ENCODE results near the gene SEC14L5.

Gene SEC14L5

DNA sequence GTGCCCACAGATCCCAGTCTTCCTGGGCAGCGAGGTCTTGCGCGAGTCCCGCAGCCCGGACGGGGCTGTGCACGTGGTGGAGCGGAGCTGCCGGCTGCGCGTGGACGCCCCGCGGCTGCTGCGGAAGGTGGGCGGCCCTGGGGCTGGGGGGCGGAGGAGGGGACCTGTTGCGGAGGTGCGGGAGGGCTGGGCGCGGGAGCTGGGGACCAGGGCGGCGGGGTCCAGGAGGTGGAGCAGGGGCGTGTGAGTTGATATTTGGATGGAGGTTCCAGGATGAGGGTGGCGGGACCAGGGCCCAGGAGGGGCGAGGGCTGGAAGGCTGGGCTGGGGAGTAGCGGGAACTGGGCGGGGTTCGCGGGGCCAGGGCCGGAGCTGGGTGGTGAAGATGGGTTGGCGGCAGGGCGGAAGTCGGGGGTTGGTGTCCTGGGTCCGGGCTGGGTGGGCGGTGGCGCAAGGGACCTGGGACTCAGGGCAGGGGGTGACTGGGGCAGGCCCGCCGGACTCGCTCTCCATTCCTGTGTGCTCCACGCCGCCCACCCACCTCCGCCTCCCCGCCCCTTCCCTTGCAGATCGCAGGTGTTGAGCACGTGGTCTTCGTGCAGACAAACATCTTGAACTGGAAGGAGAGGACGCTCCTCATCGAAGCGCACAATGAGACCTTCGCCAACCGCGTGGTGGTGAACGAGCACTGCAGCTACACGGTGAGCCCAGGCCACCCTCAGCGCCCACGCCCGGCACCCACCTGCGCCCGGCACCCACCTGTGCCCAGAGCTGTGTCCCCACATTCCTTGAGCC is 29.6 kb downstream of the SEC14L5 start:
- H3K9ac ChIP-seq (ENCODE audit: low read length) = no peak overlapping the region
- no peak overlapping the region for H3K4me2 ChIP-seq (ENCODE audit: low read length)
- H3K36me3 ChIP-seq (replicated peaks; ENCODE audit: low read depth, low read length) = no peaks in the 10 kb centered on the region
- no peaks in the 10 kb centered on the region for H4K20me1 ChIP-seq (ENCODE audit: insufficient read depth, low read length)
- H3K79me2 ChIP-seq (ENCODE audit: low read length) = no peaks in the 10 kb centered on the region
- TF ChIP-seq EZH2phosphoT487 (IDR thresholded peaks at IDR 0.05; ENCODE audit: low read depth) = no peak
- TF ChIP-seq, protein P1, sequence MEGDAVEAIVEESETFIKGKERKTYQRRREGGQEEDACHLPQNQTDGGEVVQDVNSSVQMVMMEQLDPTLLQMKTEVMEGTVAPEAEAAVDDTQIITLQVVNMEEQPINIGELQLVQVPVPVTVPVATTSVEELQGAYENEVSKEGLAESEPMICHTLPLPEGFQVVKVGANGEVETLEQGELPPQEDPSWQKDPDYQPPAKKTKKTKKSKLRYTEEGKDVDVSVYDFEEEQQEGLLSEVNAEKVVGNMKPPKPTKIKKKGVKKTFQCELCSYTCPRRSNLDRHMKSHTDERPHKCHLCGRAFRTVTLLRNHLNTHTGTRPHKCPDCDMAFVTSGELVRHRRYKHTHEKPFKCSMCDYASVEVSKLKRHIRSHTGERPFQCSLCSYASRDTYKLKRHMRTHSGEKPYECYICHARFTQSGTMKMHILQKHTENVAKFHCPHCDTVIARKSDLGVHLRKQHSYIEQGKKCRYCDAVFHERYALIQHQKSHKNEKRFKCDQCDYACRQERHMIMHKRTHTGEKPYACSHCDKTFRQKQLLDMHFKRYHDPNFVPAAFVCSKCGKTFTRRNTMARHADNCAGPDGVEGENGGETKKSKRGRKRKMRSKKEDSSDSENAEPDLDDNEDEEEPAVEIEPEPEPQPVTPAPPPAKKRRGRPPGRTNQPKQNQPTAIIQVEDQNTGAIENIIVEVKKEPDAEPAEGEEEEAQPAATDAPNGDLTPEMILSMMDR (IDR thresholded peaks at IDR 0.05; ENCODE audit: low read depth, low read length) = no peak
- H3K4me3 ChIP-seq (ENCODE audit: low read length) = no peak overlapping the region
- no peak overlapping the region for H2AFZ ChIP-seq (ENCODE audit: low read depth, low read length)
- H3K27ac ChIP-seq (ENCODE audit: low read length) = no peak overlapping the region
- H3K9me3 ChIP-seq (ENCODE audit: insufficient read depth, low read length) = peaks cover 3% of the 10 kb centered on the region; the same call in 1 of the 2 replicates
- H3K4me1 ChIP-seq (ENCODE audit: low read length) = peaks cover 12% of the 10 kb centered on the region
- no peaks in the 10 kb centered on the region for H3K27me3 ChIP-seq (ENCODE audit: low read depth, low read length)

DNA sequence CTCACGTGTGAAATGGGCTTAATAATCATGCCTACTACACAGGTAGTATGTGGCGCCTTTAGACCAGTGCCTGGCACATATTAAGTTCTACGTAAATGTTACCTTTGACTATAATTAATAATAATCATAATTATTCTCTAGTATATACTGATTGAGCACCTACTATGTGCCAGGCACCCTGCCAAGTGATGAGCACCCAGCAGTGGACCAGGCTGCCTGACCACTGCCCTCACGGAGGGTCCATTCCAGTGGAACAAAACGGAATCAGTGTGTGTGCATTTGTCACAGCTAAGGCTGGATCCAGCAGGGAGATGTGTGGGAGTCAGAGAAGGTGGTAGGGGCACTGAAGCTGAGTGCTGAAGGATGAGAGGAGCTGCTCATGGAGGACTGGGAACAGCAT is 30.5 kb downstream of the SEC14L5 start:
- no peak overlapping the region for H3K9ac ChIP-seq (ENCODE audit: low read length)
- H3K27ac ChIP-seq (ENCODE audit: low read length) = no peak overlapping the region
- H3K4me3 ChIP-seq (ENCODE audit: low read length) = no peak overlapping the region
- H3K9me3 ChIP-seq (ENCODE audit: insufficient read depth, low read length) = peaks cover 3% of the 10 kb centered on the region; the same call in 1 of the 2 replicates
- no peak for TF ChIP-seq EZH2phosphoT487 (IDR thresholded peaks at IDR 0.05; ENCODE audit: low read depth)
- no peak overlapping the region for H3K4me2 ChIP-seq (ENCODE audit: low read length)
- H2AFZ ChIP-seq (ENCODE audit: low read depth, low read length) = no peak overlapping the region
- H3K27me3 ChIP-seq (ENCODE audit: low read depth, low read length) = no peaks in the 10 kb centered on the region
- no peaks in the 10 kb centered on the region for H4K20me1 ChIP-seq (ENCODE audit: insufficient read depth, low read length)
- no peaks in the 10 kb centered on the region for H3K79me2 ChIP-seq (ENCODE audit: low read length)
- H3K4me1 ChIP-seq (ENCODE audit: low read length) = peaks cover 12% of the 10 kb centered on the region
- no peaks in the 10 kb centered on the region for H3K36me3 ChIP-seq (replicated peaks; ENCODE audit: low read depth, low read length)

DNA sequence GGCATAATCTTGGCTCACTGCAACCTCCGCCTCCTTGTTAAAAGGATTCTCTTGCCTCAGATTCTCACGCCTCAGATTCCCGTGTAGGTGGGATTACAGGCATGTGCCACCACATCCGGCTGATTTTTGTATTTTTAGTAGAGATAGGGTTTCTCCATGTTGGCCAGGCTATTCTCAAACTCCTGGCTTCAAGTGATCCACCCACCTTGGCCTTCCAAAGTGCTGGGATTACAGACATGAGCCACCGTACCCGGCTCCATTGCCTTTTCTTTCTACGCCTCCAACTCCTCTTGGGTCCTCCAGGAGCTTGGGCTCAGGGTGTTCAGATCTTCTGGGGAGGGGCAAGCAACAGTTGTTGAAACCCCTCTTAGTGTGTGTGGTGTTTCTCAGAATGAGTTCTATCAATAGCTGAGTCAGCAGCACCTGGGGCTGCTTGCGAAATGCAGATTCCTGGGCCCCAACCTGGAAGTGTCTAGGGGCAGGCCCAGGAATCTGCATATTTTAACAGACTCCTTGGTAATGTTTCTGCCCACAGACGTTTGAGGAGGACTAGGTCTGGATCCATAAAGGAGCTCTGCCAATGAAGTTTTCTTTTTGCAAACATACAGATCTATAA is 31.4 kb downstream of the SEC14L5 start:
- Histone ChIP-seq H2AFZ (ENCODE audit: low read depth, low read length) (no peak overlapping the region), H3K27me3 (ENCODE audit: low read depth, low read length) (no peaks in the 10 kb centered on the region), H3K4me3 (ENCODE audit: low read length) (no peak overlapping the region), H3K9me3 (ENCODE audit: insufficient read depth, low read length) (no peaks in the 10 kb centered on the region), H3K79me2 (ENCODE audit: low read length) (no peaks in the 10 kb centered on the region), H3K36me3 (replicated peaks; ENCODE audit: low read depth, low read length) (no peaks in the 10 kb centered on the region), H3K4me2 (ENCODE audit: low read length) (no peak overlapping the region), H3K9ac (ENCODE audit: low read length) (no peak overlapping the region), H3K27ac (ENCODE audit: low read length) (no peak overlapping the region), H3K4me1 (ENCODE audit: low read length) (peaks cover 11% of the 10 kb centered on the region), H4K20me1 (ENCODE audit: insufficient read depth, low read length) (no peaks in the 10 kb centered on the region)
- TF ChIP-seq EZH2phosphoT487 (IDR thresholded peaks at IDR 0.05; ENCODE audit: low read depth) = no peak
- TF ChIP-seq, protein P1 (IDR thresholded peaks at IDR 0.05; ENCODE audit: low read depth, low read length) = no peak

DNA sequence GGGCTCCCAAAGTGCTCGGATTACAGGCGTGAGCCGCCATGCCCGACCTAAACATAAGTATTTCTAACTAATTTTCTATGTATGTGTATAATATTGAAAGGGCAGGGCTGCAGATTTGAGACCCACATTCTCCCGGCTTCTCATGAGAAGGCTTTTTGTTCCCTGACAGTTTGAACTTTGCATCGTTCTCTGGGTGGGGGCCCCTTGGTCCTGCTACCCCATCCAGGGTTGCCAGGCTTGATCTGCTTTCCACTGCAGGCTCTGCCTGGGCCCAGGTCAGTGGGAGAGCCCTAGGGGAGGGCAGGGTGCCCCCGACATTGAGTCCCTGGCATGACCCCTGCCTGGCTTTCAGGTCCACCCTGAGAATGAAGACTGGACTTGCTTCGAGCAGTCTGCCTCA is 32.3 kb downstream of the SEC14L5 start:
- no peak overlapping the region for H2AFZ ChIP-seq (ENCODE audit: low read depth, low read length)
- no peaks in the 10 kb centered on the region for H3K79me2 ChIP-seq (ENCODE audit: low read length)
- no peak overlapping the region for H3K9ac ChIP-seq (ENCODE audit: low read length)
- H3K9me3 ChIP-seq (ENCODE audit: insufficient read depth, low read length) = no peaks in the 10 kb centered on the region
- no peak overlapping the region for H3K4me2 ChIP-seq (ENCODE audit: low read length)
- no peak overlapping the region for H3K27ac ChIP-seq (ENCODE audit: low read length)
- H3K36me3 ChIP-seq (replicated peaks; ENCODE audit: low read depth, low read length) = no peaks in the 10 kb centered on the region
- H3K4me1 ChIP-seq (ENCODE audit: low read length) = peaks cover 8% of the 10 kb centered on the region
- TF ChIP-seq, protein P1 (IDR thresholded peaks at IDR 0.05; ENCODE audit: low read depth, low read length) = no peak
- TF ChIP-seq EZH2phosphoT487 (IDR thresholded peaks at IDR 0.05; ENCODE audit: low read depth) = no peak
- H4K20me1 ChIP-seq (ENCODE audit: insufficient read depth, low read length) = no peaks in the 10 kb centered on the region
- no peak overlapping the region for H3K4me3 ChIP-seq (ENCODE audit: low read length)
- no peaks in the 10 kb centered on the region for H3K27me3 ChIP-seq (ENCODE audit: low read depth, low read length)

Data from OCI-LY3 (cell line).